ENCODE data around the gene OSTC.

Gene OSTC

GRCh38 chr4:108714880-108715279, 64.5 kb downstream of the OSTC start:
- no peak for DNase-seq (ENCODE audit: low read depth in 3 of 3)

- no peak for DNase-seq (ENCODE audit: low read depth in 3 of 3)
These were observed 65.9 kb downstream of the OSTC start for GRCh38 chr4:108716340-108716739.

- DNase-seq (ENCODE audit: low read depth in 3 of 3) = no peak
These were observed 67.0 kb downstream of the OSTC start for GRCh38 chr4:108717386-108717785.

Measured in stimulated activated CD4-positive, alpha-beta T cell treated with anti-CD3 and anti-CD28 coated beads, TNF-alpha, amount 100 ng/mL, for 4 hours (primary cell).